Retina (tissue), 1 donor: ENCODE results near the gene THAP8.
"Not testable (repeated sequence)": the region's sequence is repeated elsewhere in the genome, so short reads cannot be mapped to it uniquely, and the experiment has no call there.

Experiments used
- DNase-seq: peaks from one replicate; pipeline ENCODE4 v3.0.0-alpha.2; 2016

The THAP8 gene

GRCh38 chr19:36067681-36068080 lies 13.6 kb upstream of the THAP8 start:
- DNase-seq: no peak

- DNase-seq: no peak
Observed at GRCh38 chr19:36064826-36065225, 10.7 kb upstream of the THAP8 start.

GRCh38 chr19:36061367-36061766 lies 7.3 kb upstream of the THAP8 start:
- DNase-seq: no peak

GRCh38 chr19:36060430-36060829 lies 6.3 kb upstream of the THAP8 start:
- no peak for DNase-seq

- DNase-seq: no peak
Observed at GRCh38 chr19:36059180-36059910, 5.3 kb upstream of the THAP8 start.

GRCh38 chr19:36058481-36059179 lies 4.5 kb upstream of the THAP8 start:
- no peak for DNase-seq

- peak; percentile 99 for DNase-seq
Observed at GRCh38 chr19:36054733-36055686, 925 bp upstream of the THAP8 start, which contains the start of gene WDR62. WDR62 (plus strand) TSS chr19:36054897; CDS start chr19:36054972, 75 bp downstream.

GRCh38 chr19:36051637-36052036 lies 2.4 kb downstream of the THAP8 start:
- no peak for DNase-seq

- DNase-seq: no peak
Observed at GRCh38 chr19:36051236-36051635, 2.8 kb downstream of the THAP8 start.

GRCh38 chr19:36049080-36049698 lies 4.9 kb downstream of the THAP8 start:
- no peak for DNase-seq

GRCh38 chr19:36047835-36048234 lies 6.2 kb downstream of the THAP8 start:
- no peak for DNase-seq

GRCh38 chr19:36046443-36047050 lies 7.5 kb downstream of the THAP8 start:
- DNase-seq: no peak

- DNase-seq: no peak
Observed at GRCh38 chr19:36043952-36044351, 10.1 kb downstream of the THAP8 start.

- DNase-seq: no peak
Observed at GRCh38 chr19:36041831-36042230, 12.3 kb downstream of the THAP8 start.

- not testable (repeated sequence) for DNase-seq
Observed at GRCh38 chr19:36041092-36041491, 13.0 kb downstream of the THAP8 start.

GRCh38 chr19:36040495-36040894 lies 13.6 kb downstream of the THAP8 start:
- DNase-seq: no peak

- peak; percentile 79 for DNase-seq
Observed at GRCh38 chr19:36032251-36033104, 21.6 kb downstream of the THAP8 start, which contains the start of gene CLIP3. CLIP3 (minus strand) TSS chr19:36032873; CDS start chr19:36032357, 516 bp downstream.

GRCh38 chr19:36031308-36031707 lies 22.8 kb downstream of the THAP8 start:
- DNase-seq: no peak

GRCh38 chr19:36030264-36031148 lies 23.6 kb downstream of the THAP8 start:
- no peak for DNase-seq
